ENCODE measurements around the gene TCHP. TPM values are rescaled to one million over a fixed set of nuclear protein-coding genes. Genes with fewer than 3 reads are reported as not detected.

TCHP gene
- total RNA-seq, 1 donor from 2014 or later = 16.8 TPM

DNA sequence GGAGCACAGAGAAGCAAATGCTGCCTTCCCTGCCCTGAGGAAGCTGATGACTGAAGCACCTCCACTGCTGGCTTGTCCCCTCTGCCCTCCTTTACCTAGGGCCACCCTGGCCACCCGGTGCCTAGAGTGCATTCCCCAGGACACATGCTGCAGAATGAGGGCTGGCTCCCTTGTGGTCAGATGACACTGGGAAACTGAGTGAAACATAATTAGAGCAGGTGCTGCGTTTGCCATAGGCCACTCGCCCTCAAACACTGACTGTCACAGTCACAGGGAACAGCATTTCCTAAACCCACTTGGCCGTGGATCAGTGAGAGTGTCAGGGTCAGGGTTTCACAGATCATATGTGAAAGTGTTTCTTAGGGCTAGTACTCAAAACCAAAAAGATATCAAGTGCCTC, 16.0 kb downstream of the TCHP start:
- H3K9me3 ChIP-seq = no peaks in the 10 kb centered on the region
- ATAC-seq (peak in 1 of 2 donors; percentile 7), DNase-seq (peak; percentile 7)
- no peaks in the 10 kb centered on the region for H3K4me1 ChIP-seq
- intact Hi-C loops (cut with DNase I) = no loop called here
- no peak overlapping the region for H3K27ac ChIP-seq
- no peaks in the 10 kb centered on the region for H3K27me3 ChIP-seq (ENCODE audit: low read depth)
- H3K36me3 ChIP-seq = peaks cover 98% of the 10 kb centered on the region
- H3K4me3 ChIP-seq = no peak overlapping the region
- TF ChIP-seq, protein P1, sequence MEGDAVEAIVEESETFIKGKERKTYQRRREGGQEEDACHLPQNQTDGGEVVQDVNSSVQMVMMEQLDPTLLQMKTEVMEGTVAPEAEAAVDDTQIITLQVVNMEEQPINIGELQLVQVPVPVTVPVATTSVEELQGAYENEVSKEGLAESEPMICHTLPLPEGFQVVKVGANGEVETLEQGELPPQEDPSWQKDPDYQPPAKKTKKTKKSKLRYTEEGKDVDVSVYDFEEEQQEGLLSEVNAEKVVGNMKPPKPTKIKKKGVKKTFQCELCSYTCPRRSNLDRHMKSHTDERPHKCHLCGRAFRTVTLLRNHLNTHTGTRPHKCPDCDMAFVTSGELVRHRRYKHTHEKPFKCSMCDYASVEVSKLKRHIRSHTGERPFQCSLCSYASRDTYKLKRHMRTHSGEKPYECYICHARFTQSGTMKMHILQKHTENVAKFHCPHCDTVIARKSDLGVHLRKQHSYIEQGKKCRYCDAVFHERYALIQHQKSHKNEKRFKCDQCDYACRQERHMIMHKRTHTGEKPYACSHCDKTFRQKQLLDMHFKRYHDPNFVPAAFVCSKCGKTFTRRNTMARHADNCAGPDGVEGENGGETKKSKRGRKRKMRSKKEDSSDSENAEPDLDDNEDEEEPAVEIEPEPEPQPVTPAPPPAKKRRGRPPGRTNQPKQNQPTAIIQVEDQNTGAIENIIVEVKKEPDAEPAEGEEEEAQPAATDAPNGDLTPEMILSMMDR (IDR thresholded peaks at IDR 0.05) = no peak

DNA sequence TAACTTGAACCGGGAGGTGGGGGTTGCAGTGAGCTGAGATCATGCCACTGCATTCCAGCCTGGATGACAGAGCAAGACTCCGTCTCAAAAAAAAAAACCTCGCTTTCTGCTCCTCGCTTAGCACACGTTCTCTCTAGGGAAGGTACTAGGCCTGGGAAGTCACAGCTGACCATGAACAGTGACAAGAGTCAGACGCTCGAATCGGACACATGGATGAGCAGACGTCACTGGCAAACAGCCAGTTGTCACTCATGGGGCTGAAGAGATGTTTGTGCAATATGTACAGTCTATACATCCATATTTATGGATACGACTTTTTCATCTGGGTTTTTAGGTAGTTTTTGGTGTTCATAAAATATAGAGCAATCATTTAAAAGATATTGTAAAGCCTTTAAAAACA, 19.4 kb downstream of the TCHP start:
- no peak overlapping the region for H3K27ac ChIP-seq
- H3K4me1 ChIP-seq = no peaks in the 10 kb centered on the region
- TF ChIP-seq, protein P1 (IDR thresholded peaks at IDR 0.05) = no peak
- DNase-seq = no peak
- no peaks in the 10 kb centered on the region for H3K27me3 ChIP-seq (ENCODE audit: low read depth)
- H3K9me3 ChIP-seq = no peaks in the 10 kb centered on the region
- no peak for ATAC-seq
- intact Hi-C loops (cut with DNase I) = no loop called here
- H3K36me3 ChIP-seq = peaks cover 76% of the 10 kb centered on the region
- H3K4me3 ChIP-seq = no peak overlapping the region

DNA sequence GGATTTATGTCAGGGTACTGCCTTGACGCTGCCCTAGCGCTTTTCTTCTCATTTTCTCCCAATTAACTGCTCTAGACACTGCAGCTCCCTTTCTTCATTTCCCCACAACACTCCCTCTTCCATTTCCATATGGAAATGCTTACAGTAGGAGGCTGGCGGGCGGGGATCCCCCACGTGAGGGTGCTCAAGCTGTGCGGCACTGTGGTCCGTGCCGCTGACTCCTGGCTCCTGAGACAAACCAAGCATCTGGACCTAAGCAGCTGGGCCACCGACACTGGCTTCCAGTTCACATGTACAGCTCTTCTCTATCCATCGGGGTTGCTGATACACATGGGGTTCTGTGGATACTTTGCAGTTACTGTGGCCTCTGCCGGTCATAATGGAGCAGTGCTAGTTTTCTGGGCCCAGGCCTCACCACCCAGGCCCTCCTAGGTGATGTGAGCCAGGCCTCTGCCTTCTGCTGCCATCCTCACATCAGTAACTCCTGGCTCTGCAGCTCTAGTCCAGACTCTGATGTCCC, 20.2 kb downstream of the TCHP start:
- Histone ChIP-seq H3K27me3 (ENCODE audit: low read depth) (no peaks in the 10 kb centered on the region), H3K4me1 (no peaks in the 10 kb centered on the region), H3K36me3 (peaks cover 67% of the 10 kb centered on the region), H3K9me3 (no peaks in the 10 kb centered on the region), H3K4me3 (no peak overlapping the region), H3K27ac (no peak overlapping the region)
- TF ChIP-seq, protein P1 (IDR thresholded peaks at IDR 0.05) = no peak
- intact Hi-C loops (cut with DNase I) = no loop called here
- DNase-seq (no peak), ATAC-seq (no peak)

DNA sequence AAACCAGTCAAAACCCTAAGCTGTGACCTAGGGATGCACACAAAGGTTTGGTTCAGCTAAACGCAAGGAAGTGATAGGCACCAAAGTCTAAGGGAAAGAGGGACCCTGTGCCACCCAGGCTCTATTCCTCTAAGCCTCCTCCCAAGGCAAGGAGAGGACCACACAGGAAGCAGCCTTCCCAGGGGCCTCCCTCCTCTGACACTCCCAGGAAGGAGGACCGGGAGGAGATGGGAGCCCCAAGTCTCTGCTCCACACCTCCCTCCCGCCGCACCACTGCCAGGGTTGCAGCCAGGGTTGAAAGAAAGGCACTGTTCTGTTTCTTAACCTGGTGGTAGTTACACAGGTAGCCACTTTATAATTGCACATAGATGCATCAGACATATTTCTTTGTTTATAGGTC, 21.9 kb downstream of the TCHP start:
- intact Hi-C loops (cut with DNase I) = no loop called here
- ATAC-seq (no peak), DNase-seq (no peak)
- no peaks in the 10 kb centered on the region for H3K4me1 ChIP-seq
- no peak overlapping the region for H3K27ac ChIP-seq
- no peaks in the 10 kb centered on the region for H3K9me3 ChIP-seq
- peaks cover 56% of the 10 kb centered on the region for H3K36me3 ChIP-seq
- TF ChIP-seq, protein P1 (IDR thresholded peaks at IDR 0.05) = no peak
- no peaks in the 10 kb centered on the region for H3K27me3 ChIP-seq (ENCODE audit: low read depth)
- H3K4me3 ChIP-seq = no peak overlapping the region

DNA sequence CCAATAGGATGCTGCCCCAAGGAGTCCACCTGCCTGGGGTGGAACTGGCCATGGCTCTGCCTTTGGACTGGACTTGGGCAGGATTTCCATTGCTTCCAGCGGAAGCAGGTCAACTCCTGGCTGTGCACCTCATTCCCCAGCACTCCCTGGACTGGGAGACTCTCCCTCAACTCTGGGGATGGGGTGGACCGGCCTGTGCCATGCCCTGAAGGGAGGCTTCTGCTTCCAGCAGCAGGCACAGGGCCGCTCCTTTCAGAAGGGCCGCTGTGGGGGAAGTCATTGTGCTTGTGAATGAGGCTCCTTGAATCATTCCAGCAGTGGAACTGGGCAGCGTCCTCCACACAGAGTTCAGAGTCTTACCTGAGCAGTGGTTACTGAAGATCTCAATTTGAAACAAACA, 23.0 kb downstream of the TCHP start:
- ATAC-seq (no peak), DNase-seq (no peak)
- intact Hi-C loops (cut with DNase I) = no loop called here
- Histone ChIP-seq H3K4me1 (no peaks in the 10 kb centered on the region), H3K36me3 (peaks cover 47% of the 10 kb centered on the region), H3K27ac (no peak overlapping the region), H3K9me3 (no peaks in the 10 kb centered on the region), H3K4me3 (no peak overlapping the region), H3K27me3 (ENCODE audit: low read depth) (no peaks in the 10 kb centered on the region)
- TF ChIP-seq, protein P1 (IDR thresholded peaks at IDR 0.05) = no peak

All from lower lobe of right lung (tissue), 2 donors.